HG03432 (cell line): ENCODE results near the gene GNG8.
A peak's percentile ranks its signal among the peaks of the same experiment; 100 is the strongest.
"Not testable (repeated sequence)": the region's sequence is repeated elsewhere in the genome, so short reads cannot be mapped to it uniquely, and the experiment has no call there.

Experiments
- ATAC-seq: cut with Tn5 transposase; IDR thresholded peaks from one replicate; pipeline ENCODE4 v1.9.1; 2021; ENCODE audit warnings: mild to moderate bottlenecking, moderate library complexity; ENCODE audit not compliant: unreplicated experiment

The GNG8 gene

DNA sequence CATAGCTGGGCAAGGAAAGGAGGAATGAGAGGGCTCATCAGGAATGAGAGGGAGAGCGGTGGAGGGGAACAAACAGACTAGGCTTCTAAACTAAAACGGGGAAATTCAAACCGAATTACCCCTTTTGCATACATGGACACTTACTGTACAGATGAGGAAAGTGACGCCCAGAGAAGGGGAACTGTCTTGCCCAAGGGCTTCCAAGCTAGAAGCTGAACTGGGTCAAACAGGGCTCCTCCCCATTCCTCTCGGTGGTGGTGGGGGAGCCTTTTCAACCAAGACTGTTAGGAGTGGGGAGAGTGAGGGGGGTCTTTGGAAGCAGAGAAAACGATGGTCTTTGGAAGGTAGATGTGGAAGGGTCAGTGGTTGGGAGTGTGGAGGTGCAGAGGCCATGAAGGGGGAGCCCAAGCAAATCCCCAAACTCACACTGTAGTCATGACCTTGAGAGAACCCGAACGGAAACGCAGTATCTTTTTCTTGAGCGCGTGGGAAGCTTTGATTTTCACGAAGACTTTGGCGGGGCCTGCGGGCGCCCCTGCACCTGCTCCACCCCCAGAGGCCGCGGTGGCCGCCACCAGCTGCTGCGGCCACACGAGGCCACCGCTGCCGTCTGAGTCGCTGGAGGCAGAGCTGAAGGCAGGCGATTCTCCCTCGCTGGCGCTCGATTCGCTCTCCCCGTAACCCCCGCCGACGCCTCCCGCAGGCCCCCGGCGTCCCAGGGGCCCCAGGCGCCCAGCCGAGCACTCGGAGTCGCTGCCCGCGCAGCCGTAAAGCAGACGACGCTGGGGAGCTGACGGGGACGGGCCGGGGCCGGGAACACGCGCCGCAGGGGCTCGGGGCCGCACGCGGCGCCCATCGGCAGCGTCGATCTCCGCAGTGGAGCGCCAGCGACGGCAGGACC lies 12.3 kb upstream of the GNG8 start:
- no peak for ATAC-seq

DNA sequence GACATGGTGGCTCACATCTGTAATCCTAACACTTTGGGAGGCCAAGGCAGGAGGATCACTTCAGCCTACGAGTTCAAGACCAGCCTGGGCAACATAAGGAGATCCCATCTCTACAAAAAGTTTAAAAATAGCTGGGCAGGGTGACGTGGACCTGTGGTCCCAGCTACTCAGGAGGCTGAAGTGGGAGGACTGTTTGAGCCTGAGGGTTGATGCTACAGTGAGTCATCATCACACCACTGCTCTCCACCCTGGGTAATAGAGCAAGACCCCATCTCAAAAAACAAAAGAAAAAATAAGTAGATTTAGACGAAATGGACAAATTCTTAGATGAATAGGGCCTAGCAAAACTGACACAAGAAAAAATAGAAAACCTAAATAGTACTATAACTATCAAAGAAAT lies 10.4 kb upstream of the GNG8 start:
- ATAC-seq: no peak

DNA sequence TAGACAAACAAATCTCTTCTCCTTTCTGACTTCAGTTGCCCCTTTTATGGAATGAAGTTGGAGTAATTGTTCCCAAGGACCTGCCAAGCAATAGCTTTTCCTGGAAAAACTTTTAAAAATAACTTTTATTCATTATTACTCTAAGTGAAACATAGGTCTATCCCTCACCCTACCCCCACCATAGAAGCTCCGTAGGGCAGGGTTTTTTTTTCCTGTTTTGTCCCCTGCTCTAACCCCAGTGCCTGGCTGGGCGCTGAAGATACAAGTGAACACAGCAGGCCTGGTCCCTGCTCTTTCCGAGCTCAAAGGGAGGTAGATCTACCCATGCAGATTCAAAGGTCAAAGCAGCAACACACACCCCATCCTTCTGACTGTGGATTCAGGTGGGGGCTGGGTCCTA lies 8.7 kb upstream of the GNG8 start:
- ATAC-seq: no peak

DNA sequence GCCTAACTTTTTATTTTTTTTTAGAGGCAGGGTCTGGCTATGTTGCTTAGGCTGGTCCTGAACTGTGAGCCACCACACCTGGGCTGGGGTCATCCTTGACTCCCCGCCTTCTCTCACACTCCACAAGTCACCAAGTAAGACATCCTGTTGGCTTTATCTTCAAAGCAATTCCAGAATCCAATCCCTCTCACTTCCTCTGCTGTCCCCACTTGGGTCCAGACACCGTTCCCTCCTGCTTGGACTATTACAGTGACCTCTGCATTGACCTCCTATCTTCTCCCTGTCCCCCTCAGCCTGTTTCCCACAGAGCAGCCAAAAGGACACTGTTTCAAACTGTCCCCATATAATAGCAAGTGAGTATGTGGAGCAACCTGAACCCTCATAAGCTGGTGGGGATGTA lies 4.7 kb upstream of the GNG8 start:
- no peak for ATAC-seq

DNA sequence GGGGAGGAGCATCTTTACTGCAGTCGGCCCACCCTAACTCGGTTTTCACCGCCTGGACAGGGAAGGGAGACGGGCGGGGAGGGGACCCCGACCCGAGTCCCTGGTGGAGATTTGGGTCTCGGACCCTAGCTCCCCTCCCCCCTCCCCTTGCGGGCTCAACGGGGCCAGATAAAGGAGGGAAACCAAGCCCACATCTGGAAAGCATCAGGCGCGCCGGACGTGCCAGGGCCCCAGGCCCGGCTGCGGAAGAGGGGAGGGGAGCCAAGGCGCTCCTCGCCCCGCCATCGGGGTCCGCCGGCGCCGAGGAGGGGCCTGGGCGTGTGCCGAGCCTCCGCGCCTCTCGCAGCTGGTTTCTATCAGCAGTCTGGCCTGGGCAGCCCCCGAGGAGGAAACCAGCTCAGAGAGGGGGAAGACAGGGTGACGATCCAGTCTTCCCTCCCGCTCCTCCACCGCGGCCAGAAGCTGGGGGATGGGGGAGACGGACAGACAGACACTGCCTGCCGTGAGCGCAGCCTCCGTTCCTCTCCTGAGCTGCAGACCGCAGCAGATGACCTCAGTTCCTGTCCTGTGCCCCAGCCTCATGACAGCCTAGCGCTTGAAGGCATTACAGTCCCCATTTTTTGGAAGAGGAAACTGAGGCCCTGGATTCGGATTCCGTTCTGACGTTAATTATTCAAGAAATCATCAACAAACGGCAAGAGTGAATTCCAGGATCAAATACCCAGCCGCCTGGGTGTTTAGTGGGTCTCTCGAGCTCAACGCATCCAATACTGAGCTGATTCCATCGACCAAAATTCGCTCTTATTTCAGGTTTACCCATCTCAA lies 3.6 kb upstream of the GNG8 start:
- peak; percentile 9 for ATAC-seq

DNA sequence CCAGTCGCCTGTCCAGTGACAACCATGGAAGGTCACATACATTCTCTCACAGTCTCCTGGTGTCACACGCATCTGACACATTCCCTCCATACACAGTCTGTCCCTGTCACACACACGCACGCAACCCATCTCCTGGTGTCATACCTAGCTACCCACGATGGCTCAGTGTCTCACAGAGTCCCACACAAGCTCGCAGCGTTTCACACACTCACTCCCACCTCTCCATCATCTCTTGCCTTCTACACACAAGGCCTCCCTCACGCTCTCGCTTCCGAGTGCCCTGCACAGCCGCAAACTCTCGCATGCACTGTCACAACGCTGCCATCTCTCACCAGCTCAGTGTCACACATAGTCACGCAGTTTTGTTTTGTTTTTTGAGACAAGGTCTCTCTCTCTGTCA lies 1.2 kb upstream of the GNG8 start:
- ATAC-seq: no peak

DNA sequence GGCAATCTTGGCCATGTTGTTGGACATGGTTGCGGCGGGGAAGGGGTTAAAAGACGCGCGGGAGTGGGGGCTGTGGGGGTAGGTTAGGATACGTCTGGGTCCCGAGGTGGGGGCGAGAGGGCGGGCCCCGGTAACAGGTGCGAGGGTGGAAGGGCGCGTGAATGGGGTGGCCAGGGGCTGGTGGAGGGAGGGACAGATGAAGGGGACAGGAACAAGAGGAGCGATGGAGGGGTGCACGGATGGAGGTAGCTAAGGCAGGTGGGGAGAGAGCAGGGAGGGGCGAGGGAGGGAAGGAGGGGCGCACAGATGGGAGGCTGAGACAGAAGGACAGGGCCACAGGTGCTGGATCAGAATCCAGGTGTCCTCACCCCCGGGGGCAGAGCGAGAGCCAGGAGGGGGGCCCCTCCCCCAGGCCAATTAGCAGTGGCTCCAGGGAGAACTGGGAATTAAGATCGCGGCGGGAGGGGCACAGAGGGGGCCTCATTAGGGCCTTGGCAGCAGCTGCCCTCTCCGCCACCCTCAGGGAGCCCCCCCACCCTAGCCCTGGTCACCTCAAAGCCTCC lies 1.3 kb downstream of the GNG8 start:
- ATAC-seq: no peak

DNA sequence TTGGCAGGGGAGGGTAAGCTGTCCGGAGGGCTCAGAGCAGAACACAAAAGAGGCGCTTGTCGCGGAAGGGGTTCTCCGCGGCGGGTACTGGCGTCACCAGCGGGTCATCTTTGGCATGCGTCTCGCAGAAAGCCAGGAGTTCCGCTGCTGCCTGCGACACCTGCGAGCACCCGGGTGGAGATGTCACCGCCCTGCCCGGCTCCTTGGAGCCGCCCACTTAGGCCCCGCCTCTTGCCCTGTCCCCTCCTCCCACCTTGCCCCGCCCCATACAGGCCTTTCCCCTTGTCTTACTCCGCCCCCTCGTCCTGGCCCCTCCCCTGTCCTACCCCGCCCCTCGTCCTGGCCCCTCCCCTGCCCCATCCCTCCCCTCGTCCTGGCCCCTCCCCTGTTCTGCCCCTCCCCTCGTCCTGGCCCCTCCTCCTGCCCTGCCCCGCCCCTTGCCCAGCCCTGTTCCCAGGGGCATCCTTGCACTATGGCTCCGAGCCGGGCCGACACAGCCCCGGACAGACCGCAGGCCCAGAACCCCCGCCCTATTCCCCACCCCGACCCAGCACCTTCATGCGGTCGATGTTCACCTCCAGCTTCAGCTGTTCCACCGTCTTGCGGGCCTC lies 1.9 kb downstream of the GNG8 start:
- ATAC-seq: peak; percentile 47

DNA sequence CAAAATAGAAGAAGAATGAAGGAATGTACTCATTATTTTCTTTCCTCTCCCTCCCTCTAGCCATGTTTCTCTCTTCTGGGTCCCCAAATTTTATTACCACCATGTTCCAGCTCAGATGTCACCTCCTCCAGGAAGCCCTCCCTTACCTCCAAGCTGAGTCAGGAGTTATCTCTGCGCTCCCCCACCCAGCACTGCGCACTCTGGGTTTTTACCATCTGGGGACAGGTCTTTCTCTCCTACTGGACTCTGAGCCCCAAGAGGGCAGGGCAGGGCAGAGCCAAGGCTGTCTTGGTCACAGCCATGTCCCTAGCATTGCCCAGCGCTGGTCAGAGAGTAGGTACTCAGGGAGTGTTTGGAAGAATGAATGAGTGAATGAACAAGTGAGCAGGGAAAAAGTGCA lies 2.9 kb downstream of the GNG8 start:
- no peak for ATAC-seq

DNA sequence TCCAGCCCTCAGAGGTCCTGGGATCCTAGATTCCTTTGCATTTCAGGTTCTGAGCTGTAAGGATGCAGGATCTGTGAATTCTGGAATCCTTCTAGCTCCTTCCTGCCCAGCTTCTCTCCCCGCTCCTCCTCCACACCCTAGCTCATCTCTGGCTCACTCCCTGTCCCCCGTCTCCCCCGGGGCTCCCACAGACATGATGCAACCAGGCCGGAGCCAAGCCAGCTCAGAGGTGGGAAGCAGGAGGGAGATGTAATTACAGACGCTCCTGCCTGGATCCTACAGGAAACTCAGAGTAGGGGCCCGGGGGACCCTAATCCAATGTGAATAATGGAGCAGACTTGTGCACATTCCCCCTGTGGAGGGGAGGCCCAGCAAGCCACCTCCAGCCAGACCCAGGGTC lies 4.5 kb downstream of the GNG8 start:
- no peak for ATAC-seq

DNA sequence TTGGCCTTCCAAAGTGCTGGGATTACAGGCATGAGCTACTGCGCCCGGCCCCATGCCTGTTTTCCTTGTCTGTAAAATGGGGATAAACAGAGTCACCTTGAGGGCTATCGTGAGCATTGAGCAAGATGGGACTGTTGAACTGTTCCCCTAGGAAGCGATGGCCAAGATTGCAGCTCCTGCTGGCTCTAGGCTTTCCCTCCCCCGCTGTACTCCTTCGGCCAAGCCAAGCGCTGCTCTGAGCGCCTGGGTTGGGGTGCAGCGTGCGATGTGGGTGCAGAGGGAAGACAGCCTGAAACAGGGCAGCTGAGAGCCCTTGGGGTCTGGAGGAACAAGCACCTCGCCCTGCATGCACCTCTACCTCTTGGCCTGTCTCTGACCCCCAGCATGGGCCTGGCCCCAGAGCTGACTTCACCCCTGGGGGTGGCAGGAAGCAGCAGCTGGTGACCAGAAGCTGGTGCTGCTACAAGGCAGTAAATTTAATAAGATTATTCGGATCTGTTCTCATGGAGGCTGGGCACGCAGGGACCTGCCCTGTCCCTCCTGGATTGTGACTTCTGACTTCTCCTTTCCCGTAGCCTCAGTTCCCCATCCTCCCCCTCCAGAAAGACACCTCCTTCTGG lies 5.3 kb downstream of the GNG8 start:
- no peak for ATAC-seq

DNA sequence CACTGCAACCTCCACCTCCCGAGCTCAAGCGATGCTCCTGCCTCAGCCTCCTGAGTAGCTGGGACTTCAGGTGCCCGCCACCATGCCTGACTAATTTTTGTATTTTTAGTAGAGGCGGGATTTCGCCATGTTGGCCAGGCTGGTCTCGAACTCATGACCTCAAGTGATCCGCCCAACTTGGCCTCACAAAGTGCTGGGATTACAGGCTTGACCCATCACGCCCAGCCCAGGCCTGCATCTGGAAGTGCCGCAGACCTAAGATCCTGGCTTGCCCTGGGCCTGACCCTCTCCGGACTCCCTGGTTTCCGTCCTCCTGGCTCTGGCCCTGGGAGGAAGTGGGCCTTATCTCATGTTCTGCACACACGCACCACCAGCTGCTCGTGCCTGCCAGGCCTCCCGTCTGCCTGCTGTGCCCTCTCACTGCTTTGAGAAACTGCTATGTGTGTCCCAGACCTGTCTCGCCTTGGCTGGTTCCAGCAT lies 6.4 kb downstream of the GNG8 start:
- ATAC-seq: no peak

DNA sequence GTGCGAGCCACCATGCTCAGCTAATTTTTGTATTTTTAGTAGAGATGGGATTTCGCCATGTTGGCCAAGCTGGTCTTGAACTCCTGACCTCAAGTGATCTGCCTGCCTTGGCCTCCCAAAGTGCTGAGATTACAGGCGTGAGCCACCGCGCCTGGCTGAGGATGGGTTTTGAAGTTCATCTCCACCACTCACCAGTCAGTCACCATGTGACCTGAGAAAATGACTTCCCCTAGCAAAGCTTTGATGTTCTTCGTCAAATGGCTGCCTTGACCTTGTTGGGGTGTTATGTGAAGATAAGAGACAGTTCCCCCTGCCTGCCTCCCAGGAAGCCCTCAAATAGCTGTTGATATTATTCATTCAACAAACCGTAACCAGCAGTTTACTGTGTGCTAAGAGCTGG lies 7.0 kb downstream of the GNG8 start:
- ATAC-seq: not testable (repeated sequence)

DNA sequence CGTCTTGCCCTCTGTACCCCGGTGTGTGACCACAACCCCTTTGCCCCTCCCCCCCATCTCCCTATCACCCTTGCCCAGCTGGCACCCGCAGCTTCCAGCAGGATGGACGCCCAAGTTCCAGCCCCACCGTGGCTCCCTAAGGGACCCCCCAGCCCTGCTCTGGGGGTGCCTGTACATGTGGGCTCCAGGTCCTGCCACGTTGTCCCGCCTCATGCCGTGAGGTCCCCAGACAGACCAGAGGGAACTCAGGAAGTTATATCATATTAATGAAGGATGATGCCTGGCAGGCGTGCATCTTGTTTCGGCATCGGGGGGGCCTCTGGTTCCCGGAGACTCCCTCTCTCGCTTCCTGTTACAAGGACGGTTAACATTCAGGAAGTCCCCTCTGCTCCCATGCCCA lies 9.6 kb downstream of the GNG8 start:
- ATAC-seq: no peak

DNA sequence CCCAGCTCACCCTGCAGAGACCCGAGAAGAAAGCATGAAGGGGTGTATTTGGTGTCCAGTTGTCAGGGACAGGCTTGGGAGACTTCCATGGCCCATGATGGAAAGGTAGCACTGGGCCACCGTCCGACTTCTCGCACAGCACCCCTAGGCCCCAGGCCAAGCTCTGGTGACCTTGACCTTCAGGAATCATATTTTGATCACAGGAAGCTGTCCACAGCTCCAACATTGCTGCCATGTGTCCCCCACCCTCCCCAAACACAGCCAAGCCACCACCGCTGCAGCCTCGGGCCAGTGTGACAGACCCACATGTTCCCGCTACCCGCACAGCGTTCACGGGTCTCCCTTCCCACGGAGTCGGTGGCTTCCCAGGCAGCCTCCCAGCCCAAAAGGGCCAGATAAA lies 10.3 kb downstream of the GNG8 start:
- ATAC-seq: no peak

DNA sequence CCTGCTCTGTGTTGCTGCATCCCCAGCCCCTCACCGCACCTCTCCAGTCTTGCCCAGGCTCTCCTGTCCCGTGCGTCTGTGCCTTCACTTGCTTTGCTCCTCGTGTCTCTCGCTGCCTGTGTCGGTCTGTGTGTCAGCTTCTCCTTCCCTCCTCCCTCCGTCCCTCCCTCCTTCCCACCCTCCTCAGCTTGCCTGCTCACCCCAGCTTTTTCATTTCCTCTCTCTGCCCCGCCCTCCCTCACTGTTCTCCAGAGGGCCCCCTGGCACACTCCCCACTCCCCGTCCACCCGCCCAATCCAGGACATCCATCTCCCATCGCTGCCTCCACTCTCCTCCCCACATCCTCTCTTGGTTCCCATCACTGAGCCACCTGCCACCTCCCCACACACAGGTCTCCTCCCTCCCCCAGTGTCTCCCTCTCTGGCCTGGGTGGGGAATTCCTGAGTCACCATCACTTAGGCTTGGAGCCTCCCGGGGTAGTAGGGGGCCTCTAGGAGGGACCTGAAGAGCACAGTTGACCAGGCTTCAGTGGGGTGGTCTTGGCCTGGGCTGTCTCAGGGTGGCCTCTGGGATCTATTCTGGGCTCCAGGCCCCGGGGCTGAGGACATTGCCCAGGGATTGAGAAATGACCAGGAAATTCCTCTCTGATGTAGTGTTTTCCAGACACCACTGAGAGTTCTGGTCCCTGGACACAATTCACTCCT lies 10.9 kb downstream of the GNG8 start, which contains the start of gene PTGIR:
Gene PTGIR, minus strand, starts transcription at position 132 of the 704 bp plus-strand sequence. CDS start 864 bp downstream, outside the sequence.
- ATAC-seq: no peak

DNA sequence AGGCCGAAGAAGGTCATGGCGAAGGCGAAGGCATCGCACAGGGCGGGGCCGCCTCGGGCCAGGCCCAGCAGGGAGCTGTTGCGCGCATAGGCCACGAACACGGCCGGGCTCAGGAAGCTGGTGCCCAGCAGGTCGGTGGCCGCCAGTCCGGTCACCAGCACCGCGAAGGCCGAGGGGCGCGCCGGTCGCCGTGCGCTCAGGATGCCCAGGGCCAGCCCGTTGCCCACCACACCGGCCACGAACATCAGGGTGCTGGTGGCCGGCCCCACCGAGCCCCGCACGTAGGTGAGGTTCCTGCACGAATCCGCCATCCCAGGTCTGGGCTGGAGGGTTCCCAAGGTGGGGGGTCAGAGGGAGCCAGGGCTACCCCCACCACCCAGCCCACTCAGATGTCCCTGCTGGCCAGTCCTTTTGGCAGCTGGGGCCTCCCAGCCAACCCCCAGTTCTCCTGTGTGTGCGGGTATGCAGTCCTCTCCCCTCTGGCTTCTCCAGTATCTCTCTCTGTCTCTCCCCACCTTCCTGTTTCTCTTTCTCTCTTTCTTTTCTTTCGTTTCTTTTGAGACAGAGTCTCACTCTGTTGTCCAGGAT lies 12.0 kb downstream of the GNG8 start:
- ATAC-seq: no peak

DNA sequence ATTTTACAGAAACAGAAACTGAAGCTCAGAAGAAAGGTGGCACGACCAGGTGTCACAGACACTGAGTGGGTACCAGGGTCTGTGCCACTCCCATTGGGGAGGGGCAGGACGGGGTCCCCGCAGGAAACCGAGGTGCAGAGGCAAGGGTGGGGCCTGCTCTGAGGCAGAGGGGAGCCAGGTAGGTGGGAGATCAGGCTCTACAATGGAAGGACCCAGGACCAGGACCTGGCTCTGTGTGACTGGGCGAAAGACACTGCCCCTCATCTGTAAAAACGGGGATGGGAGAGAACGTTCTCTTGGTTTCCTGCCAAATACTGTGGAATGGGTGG lies 13.9 kb downstream of the GNG8 start:
- no peak for ATAC-seq

DNA sequence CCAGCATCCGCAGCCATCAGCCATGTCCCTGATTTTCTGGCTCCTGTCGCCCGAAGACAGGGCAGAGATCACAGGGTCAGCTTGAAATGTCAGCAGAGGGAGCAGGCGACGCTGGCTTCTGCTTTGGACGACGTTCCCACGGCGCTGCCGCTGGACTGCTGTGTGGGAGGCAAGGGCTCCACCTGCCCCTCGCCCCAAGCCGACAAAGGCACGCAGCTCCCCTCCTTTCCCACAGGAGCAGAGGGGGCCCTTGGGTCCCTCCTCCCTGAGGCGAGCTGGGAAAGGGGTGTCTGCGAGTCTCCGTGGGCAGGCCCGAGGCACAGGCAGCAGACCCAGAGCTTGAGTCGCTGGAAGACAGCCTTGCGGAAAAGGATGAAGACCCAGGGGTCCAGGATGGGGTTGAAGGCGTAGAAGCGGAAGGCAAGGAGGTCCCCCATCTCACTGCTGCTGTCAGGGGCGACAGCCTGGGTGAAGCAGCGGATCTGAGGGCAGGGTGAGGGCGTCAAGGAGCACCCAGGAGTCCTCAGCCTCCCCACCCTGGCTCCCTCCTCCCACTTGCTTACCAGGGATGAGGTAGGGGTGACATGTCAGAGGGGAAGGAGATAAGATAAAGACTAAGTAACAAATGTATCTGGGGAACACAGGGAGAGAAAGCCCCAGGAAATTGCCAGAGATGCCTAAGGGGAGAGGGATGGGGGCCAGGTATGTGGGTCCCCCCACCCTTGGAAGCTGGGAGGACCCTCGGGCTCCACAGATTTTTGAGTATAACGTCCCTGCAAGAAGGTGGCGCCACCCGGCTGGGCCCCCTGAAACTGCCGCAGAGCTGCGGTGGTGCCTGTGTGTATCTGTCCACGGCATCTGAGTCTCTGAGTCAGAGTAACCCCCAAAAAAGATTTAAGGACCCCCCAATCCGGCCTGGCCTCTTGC lies 14.5 kb downstream of the GNG8 start:
- no peak for ATAC-seq
